Glutamatergic neuron (in vitro differentiated cells): ENCODE data around the gene B4GALT2. TPM values are rescaled to one million over a fixed set of nuclear protein-coding genes. Genes with fewer than 3 reads are reported as not detected.

Source experiments
- DNase-seq: peaks from one replicate; pipeline ENCODE4 v3.0.0; 2022
- H3K27ac Mint-ChIP-seq: one replicate; pipeline ENCODE4 v1.8.0; 2020; ENCODE audit warnings: mild to moderate bottlenecking, mixed read lengths, inconsistent platforms; ENCODE audit not compliant: unreplicated experiment
- H3K27me3 Mint-ChIP-seq: one replicate; pipeline ENCODE4 v1.8.0; 2020; ENCODE audit warnings: mild to moderate bottlenecking, moderate library complexity, mixed read lengths, inconsistent platforms; ENCODE audit not compliant: unreplicated experiment
- H3K36me3 Mint-ChIP-seq: one replicate; pipeline ENCODE4 v1.8.0; 2020; ENCODE audit warnings: mild to moderate bottlenecking, mixed read lengths, inconsistent platforms; ENCODE audit not compliant: unreplicated experiment
- H3K4me1 Mint-ChIP-seq: one replicate; pipeline ENCODE4 v1.8.0; 2020; ENCODE audit warnings: mild to moderate bottlenecking, low read depth, mixed read lengths, inconsistent platforms; ENCODE audit not compliant: unreplicated experiment
- H3K4me3 Mint-ChIP-seq: one replicate; pipeline ENCODE4 v1.8.0; 2020; ENCODE audit warnings: mild to moderate bottlenecking, mixed read lengths, inconsistent platforms; ENCODE audit not compliant: unreplicated experiment
- H3K9me3 Mint-ChIP-seq: one replicate; pipeline ENCODE4 v1.8.0; 2020; ENCODE audit warnings: mild to moderate bottlenecking, moderate library complexity, mixed read lengths, inconsistent platforms; ENCODE audit not compliant: unreplicated experiment
- CTCF ChIP-seq: fragments of 200-600 bp; sonication (generic); IDR thresholded peaks from one replicate; pipeline ENCODE4 v1.5.0; 2021; ENCODE audit not compliant: partially characterized antibody, unreplicated experiment
- total RNA-seq: library from RNA; stranded (reverse); fragmentation: NEBNext Ultra II Directional; extraction: Animal tissue kit (Norgen Biotek cat#: 25700); gene quantifications from one replicate; pipeline ENCODE4 v1.2.1, GENCODE V29; 2021; ENCODE audit not compliant: unreplicated experiment

The B4GALT2 gene
- total RNA-seq, 1 donor from 2014 or later = 45.7 TPM

DNA sequence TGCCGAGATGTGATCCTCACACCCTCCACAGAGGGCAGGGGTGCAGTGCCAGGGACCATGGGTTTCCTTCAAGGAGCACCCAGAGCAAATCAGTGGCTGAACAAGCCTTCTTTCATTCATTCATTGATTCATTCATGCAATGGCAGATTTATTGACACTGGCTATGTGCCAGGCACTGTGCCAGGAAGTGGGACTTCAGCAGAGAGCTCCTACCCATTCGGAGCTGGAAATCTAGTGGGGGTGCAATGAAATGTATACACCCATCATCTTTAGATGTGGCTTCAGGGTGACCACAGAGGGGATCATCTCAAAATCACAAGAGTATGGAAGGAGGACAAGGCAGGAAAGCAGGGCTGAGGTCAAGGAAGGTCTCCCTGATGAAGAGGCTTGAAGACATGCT is 33.4 kb downstream of the B4GALT2 start:
- Mint-ChIP-seq H3K9me3 (no peaks in the 10 kb centered on the region), H3K27ac (no peak overlapping the region), H3K4me1 (no peaks in the 10 kb centered on the region), H3K4me3 (no peak overlapping the region), H3K36me3 (no peaks in the 10 kb centered on the region), H3K27me3 (peaks cover 4% of the 10 kb centered on the region)
- no peak for TF ChIP-seq CTCF
- DNase-seq = no peak

DNA sequence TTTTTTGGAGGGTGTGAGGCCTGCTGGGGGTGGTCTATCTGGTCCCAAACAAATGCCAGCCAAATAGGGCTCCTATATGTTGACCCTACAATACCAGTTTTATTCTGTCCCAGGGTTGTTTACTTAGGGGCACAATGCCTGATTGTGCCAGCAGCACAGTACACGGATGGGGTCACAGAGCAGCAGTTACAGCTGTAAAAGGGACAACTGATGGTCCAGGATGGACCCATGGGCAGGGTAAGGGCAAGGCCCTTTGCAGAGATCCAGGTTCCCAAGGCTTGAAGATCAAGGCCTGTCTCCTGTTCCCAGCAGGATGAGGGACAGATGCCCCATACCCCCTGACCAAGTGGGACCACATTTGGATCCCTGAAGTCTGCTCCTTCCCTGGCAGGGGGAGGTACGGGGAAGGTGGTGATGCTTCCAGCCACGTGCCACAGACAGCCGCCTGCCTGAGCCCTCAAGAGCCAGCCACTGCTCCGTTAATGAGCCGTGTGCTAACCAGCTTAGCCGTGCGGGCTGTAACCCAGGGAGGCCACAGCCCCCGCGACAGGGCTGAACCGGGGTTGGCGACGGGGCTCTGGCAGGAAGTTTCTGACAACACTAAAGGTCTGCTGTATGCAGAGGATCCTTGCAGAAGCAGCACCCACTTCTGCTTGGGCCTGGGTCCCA is 34.1 kb downstream of the B4GALT2 start:
- no peak overlapping the region for H3K4me3 Mint-ChIP-seq
- no peak overlapping the region for H3K27ac Mint-ChIP-seq
- H3K36me3 Mint-ChIP-seq = no peaks in the 10 kb centered on the region
- TF ChIP-seq CTCF = no peak
- H3K9me3 Mint-ChIP-seq = no peaks in the 10 kb centered on the region
- peaks cover 4% of the 10 kb centered on the region for H3K27me3 Mint-ChIP-seq
- H3K4me1 Mint-ChIP-seq = no peaks in the 10 kb centered on the region
- DNase-seq = no peak

DNA sequence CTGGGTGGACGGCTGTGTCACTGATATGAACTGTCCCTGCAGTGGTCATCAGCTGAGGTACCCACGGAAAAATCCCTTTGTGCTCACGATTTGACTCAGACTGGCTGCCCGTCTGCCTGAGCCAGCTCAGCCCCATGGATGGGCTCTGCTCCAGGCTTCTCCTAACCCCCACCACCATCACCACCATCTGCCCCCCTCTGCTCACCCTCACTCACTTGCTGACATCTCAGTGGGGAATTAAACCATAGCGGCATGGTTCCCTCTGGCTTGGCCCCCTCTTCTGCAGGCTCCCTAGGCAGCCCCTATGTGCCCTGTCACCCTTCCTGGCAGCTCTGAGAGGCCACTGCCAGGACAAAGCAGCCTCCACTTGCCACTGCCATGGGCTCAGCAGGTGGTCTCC is 34.9 kb downstream of the B4GALT2 start:
- H3K27me3 Mint-ChIP-seq = peaks cover 4% of the 10 kb centered on the region
- H3K27ac Mint-ChIP-seq = no peak overlapping the region
- DNase-seq = no peak
- H3K9me3 Mint-ChIP-seq = no peaks in the 10 kb centered on the region
- no peak for TF ChIP-seq CTCF
- H3K36me3 Mint-ChIP-seq = no peaks in the 10 kb centered on the region
- H3K4me3 Mint-ChIP-seq = no peak overlapping the region
- no peaks in the 10 kb centered on the region for H3K4me1 Mint-ChIP-seq

- Mint-ChIP-seq H3K27me3 (peaks cover 3% of the 10 kb centered on the region), H3K4me3 (no peak overlapping the region), H3K36me3 (no peaks in the 10 kb centered on the region), H3K27ac (no peak overlapping the region), H3K9me3 (no peaks in the 10 kb centered on the region), H3K4me1 (no peaks in the 10 kb centered on the region)
- no peak for TF ChIP-seq CTCF
- no peak for DNase-seq
Measured at GRCh38 chr1:44014365-44015104, 35.5 kb downstream of the B4GALT2 start.

DNA sequence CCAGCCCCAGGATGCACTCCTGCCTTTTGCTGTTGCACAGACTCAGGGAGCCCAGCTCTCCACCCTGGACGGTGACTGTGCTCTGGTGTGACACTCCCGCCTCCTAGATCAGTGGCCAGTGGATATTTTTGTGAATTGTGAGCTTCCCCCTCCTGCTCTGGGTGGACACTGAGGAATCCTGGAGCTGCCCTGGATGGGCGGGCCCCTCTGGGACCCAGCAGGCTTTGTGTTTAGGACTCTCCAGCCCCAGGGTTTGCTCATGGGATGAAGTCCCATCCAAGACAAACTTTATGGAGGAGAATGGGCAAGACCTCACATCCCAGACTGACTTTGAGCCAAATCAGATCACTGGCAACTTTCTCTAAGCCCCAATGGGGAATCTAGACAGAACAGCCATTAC is 36.2 kb downstream of the B4GALT2 start:
- H3K4me3 Mint-ChIP-seq = no peak overlapping the region
- no peaks in the 10 kb centered on the region for H3K27me3 Mint-ChIP-seq
- no peak overlapping the region for H3K27ac Mint-ChIP-seq
- TF ChIP-seq CTCF = no peak
- H3K9me3 Mint-ChIP-seq = no peaks in the 10 kb centered on the region
- DNase-seq = no peak
- H3K4me1 Mint-ChIP-seq = no peaks in the 10 kb centered on the region
- H3K36me3 Mint-ChIP-seq = no peaks in the 10 kb centered on the region
